Activated CD4-positive, alpha-beta T cell treated with anti-CD3 and anti-CD28 coated beads, Interleukin-2, amount 10 ng/mL, durations not matched to agents 7 days and 5 days (primary cell): ENCODE data around the gene PGGHG. TPM values are rescaled to one million over a fixed set of nuclear protein-coding genes. Genes with fewer than 3 reads are reported as not detected.

Source experiments
- total RNA-seq, 2 experiments: library from RNA; stranded (reverse); gene quantifications; one replicate each; pipeline ENCODE4 v1.2.3, GENCODE V29; 2021

Gene PGGHG
- total RNA-seq, 2 experiments from 2014 or later = 325 to 377 TPM

Other genes with a start within 250 kb of the PGGHG start
- not detected for gene SCGB1C1, start 96.0 kb upstream of the PGGHG start, total RNA-seq
- gene BET1L, start 81.7 kb upstream of the PGGHG start, total RNA-seq = 10 to 100 TPM; 29.7 to 33.2 TPM
- gene RIC8A, start 81.4 kb upstream of the PGGHG start, total RNA-seq = 100 to 1,000 TPM; 111 to 124 TPM
- 10 to 100 TPM; 11.3 to 12.7 TPM for gene SIRT3, start 52.8 kb upstream of the PGGHG start, total RNA-seq
- 100 to 1,000 TPM; 125 to 153 TPM for gene PSMD13, start 52.1 kb upstream of the PGGHG start, total RNA-seq
- gene NLRP6, start 10.7 kb upstream of the PGGHG start, total RNA-seq = 1 to 10 TPM; 5.5 to 6.5 TPM
- not detected for gene IFITM5, start 10.4 kb downstream of the PGGHG start, total RNA-seq
- 1,000 to 10,000 TPM; 1,561 to 1,733 TPM for gene IFITM2, start 18.7 kb downstream of the PGGHG start, total RNA-seq
- gene IFITM1, start 24.9 kb downstream of the PGGHG start, total RNA-seq = 1,000 to 10,000 TPM; 1,306 to 1,465 TPM
- 100 to 1,000 TPM; 213 to 271 TPM for gene IFITM3, start 31.7 kb downstream of the PGGHG start, total RNA-seq
- 1 to 10 TPM; 1.5 to 1.6 TPM for gene B4GALNT4, start 80.4 kb downstream of the PGGHG start, total RNA-seq
- gene PKP3, start 105.1 kb downstream of the PGGHG start, total RNA-seq = not detected
- 100 to 1,000 TPM; 226 to 255 TPM for gene SIGIRR, start 125.9 kb downstream of the PGGHG start, total RNA-seq
- 10 to 100 TPM; 88.2 to 94.2 TPM for gene ANO9, start 152.9 kb downstream of the PGGHG start, total RNA-seq
- 10 to 100 TPM; 22.7 to 25.2 TPM for gene PTDSS2, start 161.2 kb downstream of the PGGHG start, total RNA-seq
- gene RNH1, start 218.1 kb downstream of the PGGHG start, total RNA-seq = 10 to 100 TPM; 90.6 to 99.5 TPM
- 10 to 100 TPM; 51.7 to 63.5 TPM for gene HRAS, start 246.4 kb downstream of the PGGHG start, total RNA-seq
- 1 to 10 TPM; 2.0 to 2.1 TPM for gene LRRC56, start 248.4 kb downstream of the PGGHG start, total RNA-seq